Measurements from ENCODE around the gene PTPRG.

DNA sequence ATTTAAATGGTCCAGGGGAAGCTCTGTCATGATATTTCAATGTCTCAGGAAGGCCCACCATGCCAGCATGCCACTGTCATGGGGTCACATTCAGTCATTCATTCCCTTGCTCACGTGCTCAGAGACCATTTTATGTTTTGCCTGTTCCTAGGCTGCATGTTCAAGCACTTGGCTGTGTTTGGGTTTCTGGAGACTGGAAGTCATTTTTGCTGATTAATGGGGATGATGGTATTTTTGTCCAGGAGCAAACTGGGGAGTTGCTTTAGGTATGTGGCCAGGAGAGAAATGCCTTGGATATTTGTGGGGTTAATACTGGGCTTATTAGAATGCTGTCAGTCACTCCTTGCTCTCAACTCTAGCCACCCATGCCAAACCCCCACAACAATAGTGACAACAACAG, 303.5 kb downstream of the PTPRG start:
- TF ChIP-seq, protein P1, sequence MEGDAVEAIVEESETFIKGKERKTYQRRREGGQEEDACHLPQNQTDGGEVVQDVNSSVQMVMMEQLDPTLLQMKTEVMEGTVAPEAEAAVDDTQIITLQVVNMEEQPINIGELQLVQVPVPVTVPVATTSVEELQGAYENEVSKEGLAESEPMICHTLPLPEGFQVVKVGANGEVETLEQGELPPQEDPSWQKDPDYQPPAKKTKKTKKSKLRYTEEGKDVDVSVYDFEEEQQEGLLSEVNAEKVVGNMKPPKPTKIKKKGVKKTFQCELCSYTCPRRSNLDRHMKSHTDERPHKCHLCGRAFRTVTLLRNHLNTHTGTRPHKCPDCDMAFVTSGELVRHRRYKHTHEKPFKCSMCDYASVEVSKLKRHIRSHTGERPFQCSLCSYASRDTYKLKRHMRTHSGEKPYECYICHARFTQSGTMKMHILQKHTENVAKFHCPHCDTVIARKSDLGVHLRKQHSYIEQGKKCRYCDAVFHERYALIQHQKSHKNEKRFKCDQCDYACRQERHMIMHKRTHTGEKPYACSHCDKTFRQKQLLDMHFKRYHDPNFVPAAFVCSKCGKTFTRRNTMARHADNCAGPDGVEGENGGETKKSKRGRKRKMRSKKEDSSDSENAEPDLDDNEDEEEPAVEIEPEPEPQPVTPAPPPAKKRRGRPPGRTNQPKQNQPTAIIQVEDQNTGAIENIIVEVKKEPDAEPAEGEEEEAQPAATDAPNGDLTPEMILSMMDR (IDR thresholded peaks at IDR 0.05; ENCODE audit: poor library complexity), result no peak
- TF ChIP-seq EZH2 (IDR thresholded peaks at IDR 0.05; ENCODE audit: borderline replicate concordance) (no peak), EZH2phosphoT487 (IDR thresholded peaks at IDR 0.05; ENCODE audit: low read depth, severe bottlenecking, unreplicated experiment) (no peak)
